ENCODE measurements around the gene NAA11. TPM values are rescaled to one million over a fixed set of nuclear protein-coding genes. Genes with fewer than 3 reads are reported as not detected.

The NAA11 gene
- total RNA-seq, 2 experiments from 2014 or later, result not detected

- ChIA-PET CTCF (no interaction called here), POLR2A (no interaction called here)
Measured at GRCh38 chr4:79300280-79300679, 25.6 kb downstream of the NAA11 start.

DNA sequence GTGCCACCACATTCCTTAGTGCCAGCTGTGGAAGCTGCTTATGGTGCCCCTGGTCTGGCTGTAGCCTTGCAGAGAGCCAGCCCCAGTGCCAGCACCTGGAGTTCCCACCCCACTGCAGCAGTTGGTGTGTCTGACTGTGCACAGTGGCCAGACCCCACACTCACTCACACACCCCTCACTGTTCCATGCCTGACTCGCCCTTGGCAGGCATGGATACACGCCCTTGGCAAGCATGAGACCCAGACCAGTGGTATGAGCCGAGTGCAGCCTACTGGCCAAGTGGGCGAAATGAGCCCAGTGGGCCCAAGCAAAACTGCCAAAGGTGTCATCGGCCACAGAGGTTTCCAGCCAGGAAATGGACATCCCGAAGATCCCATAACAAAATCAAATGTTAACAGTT lies 27.4 kb downstream of the NAA11 start:
- intact Hi-C loops (cut with micrococcal nuclease), result no loop called here
- H3K27me3 Mint-ChIP-seq, result peaks cover 1% of the 10 kb centered on the region
- H3K36me3 Mint-ChIP-seq, result no peaks in the 10 kb centered on the region
- H3K4me1 Mint-ChIP-seq (ENCODE audit: low read depth), result no peaks in the 10 kb centered on the region
- ChIA-PET CTCF (no interaction called here), POLR2A (no interaction called here)
- H3K4me3 Mint-ChIP-seq, result no peak overlapping the region
- DNase-seq, result no peak
- no peak overlapping the region for H3K27ac Mint-ChIP-seq
- H3K9me3 Mint-ChIP-seq, result no peaks in the 10 kb centered on the region

More at GRCh38 chr4:79300280-79300679, 25.6 kb downstream of the NAA11 start:
- Mint-ChIP-seq H3K27me3 (no peaks in the 10 kb centered on the region), H3K27ac (no peak overlapping the region), H3K4me1 (ENCODE audit: low read depth) (no peaks in the 10 kb centered on the region), H3K4me3 (no peak overlapping the region), H3K9me3 (no peaks in the 10 kb centered on the region), H3K36me3 (no peaks in the 10 kb centered on the region)
- DNase-seq, result no peak
- intact Hi-C loops (cut with micrococcal nuclease), result no loop called here

DNA sequence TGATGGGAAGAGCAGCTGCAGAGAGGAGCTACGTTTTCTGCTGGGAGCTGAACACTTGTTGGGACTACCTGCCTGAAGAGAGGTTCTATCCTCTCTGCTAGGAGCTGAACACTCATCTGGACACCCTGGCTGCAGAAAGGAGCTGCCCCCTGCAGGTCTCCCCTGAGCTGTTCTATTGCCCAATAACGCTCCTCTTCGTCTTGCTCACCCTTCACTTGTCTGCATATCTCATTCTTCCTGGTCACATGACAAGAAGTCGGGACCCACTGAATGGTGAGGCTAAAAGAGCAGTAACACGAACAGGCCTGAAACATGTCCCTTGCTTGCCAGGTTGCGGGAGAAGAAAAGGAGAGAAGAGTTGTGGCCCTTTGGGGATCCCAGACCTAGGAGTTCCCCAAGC lies 27.8 kb downstream of the NAA11 start:
- CTCF ChIA-PET, result no interaction called here
- no peak overlapping the region for H3K4me3 Mint-ChIP-seq

DNA sequence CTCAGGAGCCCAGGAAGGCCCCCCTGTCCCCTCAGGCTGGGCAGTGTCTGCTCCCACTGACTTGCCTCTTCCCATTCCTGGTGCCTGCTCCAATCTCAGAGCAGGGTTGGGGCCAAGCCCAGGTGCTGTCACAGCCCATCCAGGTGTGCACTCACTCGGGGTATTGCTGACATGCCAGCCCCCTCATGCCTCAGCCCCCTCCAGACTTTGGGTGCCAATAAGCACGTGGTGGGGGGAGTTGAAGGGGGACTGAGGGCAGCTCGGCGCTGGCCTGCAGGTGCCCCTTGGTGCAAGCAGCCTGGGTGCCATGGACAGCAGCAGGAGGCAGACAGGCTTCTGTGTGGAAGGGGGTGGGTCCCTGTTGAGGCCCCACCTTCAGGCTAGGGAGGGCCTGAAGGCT lies 28.4 kb downstream of the NAA11 start:
- CTCF ChIA-PET, result no interaction called here
- Mint-ChIP-seq H3K36me3 (no peaks in the 10 kb centered on the region), H3K27me3 (peaks cover 1% of the 10 kb centered on the region), H3K27ac (no peak overlapping the region), H3K4me3 (no peak overlapping the region), H3K4me1 (ENCODE audit: low read depth) (no peaks in the 10 kb centered on the region), H3K9me3 (no peaks in the 10 kb centered on the region)
- intact Hi-C loops (cut with micrococcal nuclease), result no loop called here
- no peak for DNase-seq
- POLR2A ChIA-PET, result no interaction called here

More for the DNA sequence above, 27.8 kb downstream of the NAA11 start:
- intact Hi-C loops (cut with micrococcal nuclease), result no loop called here
- Mint-ChIP-seq H3K36me3 (no peaks in the 10 kb centered on the region), H3K4me1 (ENCODE audit: low read depth) (no peaks in the 10 kb centered on the region), H3K27ac (no peak overlapping the region), H3K27me3 (peaks cover 1% of the 10 kb centered on the region), H3K9me3 (no peaks in the 10 kb centered on the region)
- POLR2A ChIA-PET, result no interaction called here
- no peak for DNase-seq

GRCh38 chr4:79296768-79297428 lies 29.0 kb downstream of the NAA11 start:
- no peaks in the 10 kb centered on the region for H3K9me3 Mint-ChIP-seq
- H3K36me3 Mint-ChIP-seq, result no peaks in the 10 kb centered on the region
- H3K4me1 Mint-ChIP-seq (ENCODE audit: low read depth), result no peaks in the 10 kb centered on the region
- CTCF ChIA-PET, result no interaction called here
- no peak overlapping the region for H3K27ac Mint-ChIP-seq
- POLR2A ChIA-PET, result no interaction called here
- H3K4me3 Mint-ChIP-seq, result no peak overlapping the region
- peaks cover 2% of the 10 kb centered on the region for H3K27me3 Mint-ChIP-seq
- DNase-seq, result no peak
- intact Hi-C loops (cut with micrococcal nuclease), result no loop called here

DNA sequence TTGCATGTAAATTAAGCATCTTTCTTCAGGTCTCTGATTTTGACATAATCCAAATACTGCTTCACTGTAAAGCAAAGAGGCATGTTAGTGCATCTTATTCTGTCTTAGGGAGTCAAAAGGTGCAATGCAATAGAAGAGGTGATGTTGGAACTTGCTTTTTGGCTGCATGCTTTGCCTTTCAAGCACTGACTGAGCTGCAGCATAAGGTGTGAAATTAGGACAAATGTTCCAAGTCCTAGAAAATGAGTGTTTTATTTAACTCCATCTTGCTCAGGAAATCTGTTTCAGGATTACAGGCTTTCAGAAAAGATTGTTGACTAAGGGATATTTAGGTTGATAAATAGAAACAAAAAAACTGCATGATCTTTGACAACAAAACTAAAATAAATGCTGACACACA lies 30.8 kb downstream of the NAA11 start:
- no peak for DNase-seq
- ChIA-PET POLR2A (no interaction called here), CTCF (no interaction called here)
- Mint-ChIP-seq H3K4me1 (ENCODE audit: low read depth) (no peaks in the 10 kb centered on the region), H3K27ac (no peak overlapping the region), H3K9me3 (no peaks in the 10 kb centered on the region), H3K4me3 (no peak overlapping the region), H3K27me3 (peaks cover 2% of the 10 kb centered on the region), H3K36me3 (no peaks in the 10 kb centered on the region)
- intact Hi-C loops (cut with micrococcal nuclease), result no loop called here

- ChIA-PET POLR2A (no interaction called here), CTCF (no interaction called here)
- H3K36me3 Mint-ChIP-seq, result no peaks in the 10 kb centered on the region
- intact Hi-C loops (cut with micrococcal nuclease), result no loop called here
- H3K4me3 Mint-ChIP-seq, result no peak overlapping the region
- no peak overlapping the region for H3K27ac Mint-ChIP-seq
- peaks cover 2% of the 10 kb centered on the region for H3K27me3 Mint-ChIP-seq
- no peaks in the 10 kb centered on the region for H3K4me1 Mint-ChIP-seq (ENCODE audit: low read depth)
- no peak for DNase-seq
- H3K9me3 Mint-ChIP-seq, result no peaks in the 10 kb centered on the region
Measured at GRCh38 chr4:79294064-79294463, 31.8 kb downstream of the NAA11 start.

DNA sequence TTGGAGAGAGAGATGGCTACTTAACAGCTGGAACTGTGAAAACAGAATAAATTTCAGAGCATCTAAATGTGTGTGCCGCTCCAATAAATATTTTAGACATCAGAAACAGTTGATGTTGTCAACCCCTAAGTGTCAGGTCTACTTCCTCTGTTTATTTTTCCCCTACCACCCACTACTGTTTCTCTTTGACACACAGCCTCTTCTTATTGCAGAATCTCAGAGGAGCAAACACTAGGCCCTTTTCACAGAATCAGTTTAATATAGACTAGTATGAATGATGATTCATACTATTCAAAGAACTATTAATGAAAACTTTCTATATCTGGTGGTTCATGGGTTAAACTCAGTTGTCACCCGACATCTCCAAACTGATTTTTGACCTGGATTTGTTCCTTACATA lies 33.9 kb downstream of the NAA11 start:
- no peaks in the 10 kb centered on the region for H3K4me1 Mint-ChIP-seq (ENCODE audit: low read depth)
- H3K27ac Mint-ChIP-seq, result no peak overlapping the region
- ChIA-PET POLR2A (no interaction called here), CTCF (no interaction called here)
- no peak for DNase-seq
- peaks cover 2% of the 10 kb centered on the region for H3K27me3 Mint-ChIP-seq
- intact Hi-C loops (cut with micrococcal nuclease), result no loop called here
- H3K9me3 Mint-ChIP-seq, result no peaks in the 10 kb centered on the region
- H3K36me3 Mint-ChIP-seq, result no peaks in the 10 kb centered on the region
- no peak overlapping the region for H3K4me3 Mint-ChIP-seq

GRCh38 chr4:79290376-79290775 lies 35.5 kb downstream of the NAA11 start:
- ChIA-PET POLR2A (no interaction called here), CTCF (no interaction called here)
- H3K36me3 Mint-ChIP-seq, result no peaks in the 10 kb centered on the region
- H3K27me3 Mint-ChIP-seq, result peaks cover 2% of the 10 kb centered on the region
- H3K27ac Mint-ChIP-seq, result no peak overlapping the region
- H3K9me3 Mint-ChIP-seq, result no peaks in the 10 kb centered on the region
- intact Hi-C loops (cut with micrococcal nuclease), result no loop called here
- no peak for DNase-seq
- no peaks in the 10 kb centered on the region for H3K4me1 Mint-ChIP-seq (ENCODE audit: low read depth)
- H3K4me3 Mint-ChIP-seq, result no peak overlapping the region

DNA sequence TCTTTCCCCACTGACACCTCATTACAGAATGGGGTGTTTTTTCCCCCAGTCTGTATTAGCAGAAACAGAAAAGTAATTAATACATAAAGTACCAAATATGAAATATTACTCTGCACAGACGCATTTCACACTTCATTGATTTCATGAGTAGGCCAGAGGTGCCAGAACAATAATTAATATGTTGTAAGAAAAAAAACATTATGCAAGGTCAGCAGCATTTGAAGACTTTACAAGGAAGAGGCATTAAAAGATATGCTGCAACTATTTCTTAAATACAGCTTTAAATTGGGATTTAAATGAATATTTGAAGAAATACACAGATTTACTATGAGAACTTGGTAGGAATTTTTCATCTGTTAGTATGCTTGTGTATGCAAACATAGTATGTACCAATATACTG lies 37.7 kb downstream of the NAA11 start:
- intact Hi-C loops (cut with micrococcal nuclease), result no loop called here
- DNase-seq, result no peak
- ChIA-PET CTCF (no interaction called here), POLR2A (no interaction called here)
- no peaks in the 10 kb centered on the region for H3K9me3 Mint-ChIP-seq
- peaks cover 1% of the 10 kb centered on the region for H3K27me3 Mint-ChIP-seq
- no peak overlapping the region for H3K4me3 Mint-ChIP-seq
- H3K4me1 Mint-ChIP-seq (ENCODE audit: low read depth), result no peaks in the 10 kb centered on the region
- no peak overlapping the region for H3K27ac Mint-ChIP-seq
- H3K36me3 Mint-ChIP-seq, result no peaks in the 10 kb centered on the region

DNA sequence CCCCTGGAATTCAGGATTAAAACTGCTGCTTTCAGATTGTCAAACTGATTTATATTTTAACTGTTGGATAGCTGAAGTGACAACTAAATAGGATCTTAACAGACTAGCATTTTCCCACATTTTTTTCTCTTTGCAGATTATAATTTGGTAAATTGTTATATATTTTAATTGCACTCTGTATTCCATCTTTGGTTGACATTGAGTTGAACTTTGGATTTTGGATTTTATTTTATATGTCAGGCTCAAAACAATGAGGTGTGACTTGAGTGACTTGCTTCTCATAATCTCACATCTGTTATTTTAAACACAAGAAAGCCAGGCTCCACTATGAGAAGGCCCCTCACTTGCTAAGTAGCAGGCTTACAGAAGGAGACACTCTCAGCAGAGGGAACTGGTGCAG lies 38.1 kb downstream of the NAA11 start:
- intact Hi-C loops (cut with micrococcal nuclease), result no loop called here
- Mint-ChIP-seq H3K27me3 (peaks cover 1% of the 10 kb centered on the region), H3K27ac (no peak overlapping the region)

DNA sequence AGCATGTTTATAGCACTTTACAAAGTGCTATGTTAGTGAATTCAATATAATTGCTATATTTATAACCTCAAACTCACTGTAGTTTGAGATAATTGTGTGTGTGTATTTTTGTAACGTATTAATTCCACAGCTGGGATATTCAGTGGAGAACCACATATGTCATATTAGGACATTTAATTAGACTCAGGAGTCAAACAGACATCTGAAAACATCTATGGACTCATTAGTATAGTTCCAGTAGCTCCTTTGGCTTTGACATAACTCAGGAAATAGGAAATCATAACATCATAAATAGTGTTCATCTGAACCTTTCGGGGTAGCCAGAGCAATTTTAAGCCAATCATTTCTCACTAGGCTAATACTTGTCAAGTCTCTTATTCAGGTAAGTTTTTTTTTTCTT lies 38.8 kb downstream of the NAA11 start:
- Mint-ChIP-seq H3K27ac (no peak overlapping the region), H3K9me3 (no peaks in the 10 kb centered on the region), H3K4me3 (no peak overlapping the region), H3K4me1 (ENCODE audit: low read depth) (no peaks in the 10 kb centered on the region), H3K36me3 (no peaks in the 10 kb centered on the region), H3K27me3 (peaks cover 1% of the 10 kb centered on the region)
- no peak for DNase-seq
- CTCF ChIA-PET, result no interaction called here
- intact Hi-C loops (cut with micrococcal nuclease), result no loop called here
- POLR2A ChIA-PET, result no interaction called here

More for the DNA sequence above, 38.1 kb downstream of the NAA11 start:
- no peak overlapping the region for H3K4me3 Mint-ChIP-seq
- no peaks in the 10 kb centered on the region for H3K36me3 Mint-ChIP-seq
- CTCF ChIA-PET, result no interaction called here
- DNase-seq, result no peak
- H3K9me3 Mint-ChIP-seq, result no peaks in the 10 kb centered on the region
- no peaks in the 10 kb centered on the region for H3K4me1 Mint-ChIP-seq (ENCODE audit: low read depth)
- POLR2A ChIA-PET, result no interaction called here

DNA sequence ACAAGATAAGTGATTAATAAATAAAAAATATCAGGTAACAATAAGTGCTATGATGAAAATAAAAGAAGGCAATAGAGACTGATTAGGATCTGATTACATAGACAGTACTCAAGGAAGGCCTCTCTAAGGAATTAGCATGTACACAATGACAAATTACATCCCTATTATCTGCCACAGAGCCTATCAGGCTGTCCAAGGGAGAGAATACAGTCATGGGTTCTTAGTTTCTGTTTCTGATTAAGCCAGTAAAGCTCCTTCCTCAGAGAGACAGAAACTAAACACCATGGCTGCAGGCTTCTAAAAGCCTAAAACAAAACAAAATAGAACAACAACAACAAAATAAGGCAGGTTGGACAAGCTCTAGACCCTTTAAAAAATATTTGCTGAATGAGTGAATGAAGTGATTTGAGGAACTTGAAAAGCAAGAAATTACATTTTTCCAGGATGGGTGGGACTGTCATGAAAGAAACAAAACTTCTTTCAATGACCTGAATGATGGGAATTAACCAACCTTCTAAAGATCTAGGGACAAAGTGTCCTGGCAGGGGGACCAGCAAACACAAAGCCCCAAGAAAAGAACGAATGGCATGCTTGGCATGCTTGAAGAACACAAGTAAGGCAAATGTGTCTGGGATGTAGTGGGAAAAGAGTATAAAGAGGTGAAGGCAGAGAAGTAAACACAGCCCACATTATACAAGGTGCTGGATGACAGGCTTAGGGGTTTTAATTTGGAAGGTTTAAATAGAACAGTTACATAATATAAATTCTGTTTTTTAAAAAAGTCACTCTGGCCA lies 44.1 kb downstream of the NAA11 start:
- Mint-ChIP-seq H3K36me3 (no peaks in the 10 kb centered on the region), H3K27ac (no peak overlapping the region), H3K27me3 (no peaks in the 10 kb centered on the region), H3K9me3 (no peaks in the 10 kb centered on the region), H3K4me3 (no peak overlapping the region), H3K4me1 (ENCODE audit: low read depth) (no peaks in the 10 kb centered on the region)
- ChIA-PET CTCF (no interaction called here), POLR2A (no interaction called here)
- intact Hi-C loops (cut with micrococcal nuclease), result no loop called here
- no peak for DNase-seq
